Hematopoietic multipotent progenitor cell treated with erythropoietin and hydrocortisone succinate and interleukin-3 and kit ligand, for 17 days (in vitro differentiated cells): Measurements from ENCODE around the gene ACO1.

Source experiments
- DNase-seq: peaks from one replicate; pipeline ENCODE4 v3.0.0-alpha.2; 2015; ENCODE audit warnings: low spot score

The ACO1 gene

GRCh38 chr9:32419921-32420320, 35.5 kb downstream of the ACO1 start:
- no peak for DNase-seq

- no peak for DNase-seq
Observed at GRCh38 chr9:32422237-32422806, 37.9 kb downstream of the ACO1 start.

GRCh38 chr9:32423371-32423770, 38.9 kb downstream of the ACO1 start:
- no peak for DNase-seq

- no peak for DNase-seq
Observed at GRCh38 chr9:32424616-32425015, 40.2 kb downstream of the ACO1 start.

GRCh38 chr9:32426278-32426939, 42.0 kb downstream of the ACO1 start:
- DNase-seq: no peak

GRCh38 chr9:32427111-32427873, 42.8 kb downstream of the ACO1 start:
- DNase-seq: no peak

GRCh38 chr9:32430720-32431119, 46.3 kb downstream of the ACO1 start:
- no peak for DNase-seq

- no peak for DNase-seq
Observed at GRCh38 chr9:32431196-32431595, 46.8 kb downstream of the ACO1 start.

- peak; percentile 33 for DNase-seq
Observed at GRCh38 chr9:32431940-32432555, 47.6 kb downstream of the ACO1 start.

GRCh38 chr9:32434892-32435291, 50.4 kb downstream of the ACO1 start:
- DNase-seq: no peak

GRCh38 chr9:32441678-32442077, 57.2 kb downstream of the ACO1 start:
- DNase-seq: no peak

- DNase-seq: no peak
Observed at GRCh38 chr9:32442433-32442832, 58.0 kb downstream of the ACO1 start.

GRCh38 chr9:32449969-32450368, 65.5 kb downstream of the ACO1 start:
- DNase-seq: no peak

- DNase-seq: no peak
Observed at GRCh38 chr9:32454280-32454679, 69.8 kb downstream of the ACO1 start.

- no peak for DNase-seq
Observed at GRCh38 chr9:32455738-32456137, 71.3 kb downstream of the ACO1 start.

GRCh38 chr9:32456564-32456963, 72.1 kb downstream of the ACO1 start:
- no peak for DNase-seq

GRCh38 chr9:32463500-32464293, 79.3 kb downstream of the ACO1 start:
- no peak for DNase-seq

- no peak for DNase-seq
Observed at GRCh38 chr9:32468740-32469139, 84.3 kb downstream of the ACO1 start.

GRCh38 chr9:32472344-32472743, 87.9 kb downstream of the ACO1 start:
- DNase-seq: no peak

GRCh38 chr9:32483343-32483742, 98.9 kb downstream of the ACO1 start:
- DNase-seq: no peak

- DNase-seq: no peak
Observed at GRCh38 chr9:32486839-32487562, 102.6 kb downstream of the ACO1 start.
